PC-3 (cell line): ENCODE data around the gene HTRA2. TPM values are rescaled to one million over a fixed set of nuclear protein-coding genes. Genes with fewer than 3 reads are reported as not detected.

Source experiments
- ATAC-seq: fragments of 200-7000 bp; cut with Tn5 transposase; 2 replicates; pipeline ENCODE4 v1.9.1; 2020; ENCODE audit warnings: mild to moderate bottlenecking, moderate library complexity
- BruUV-seq: library from RNA; stranded (reverse); fragments of 400-500 nt; replicated peaks from 2 replicates; lab custom pipeline; 2021; lab: Mats Ljungman, UMichigan
- CTCF ChIA-PET: fragments of 300-600 bp; sonication (Branson Sonifier 250); formaldehyde crosslinking; loops from one replicate; lab custom pipeline; 2022; ENCODE audit warnings: antibody characterized with exemption; lab: Charles Lee
- POLR2A ChIA-PET: fragments of 300-600 bp; sonication (Branson Sonifier 250); formaldehyde crosslinking; loops from one replicate; lab custom pipeline; 2022; ENCODE audit warnings: antibody characterized with exemption; ENCODE audit not compliant: unreplicated experiment; lab: Charles Lee
- DNase-seq: peaks from one replicate; pipeline ENCODE4 v3.0.0-alpha.2; 2015
- H2AFZ ChIP-seq: fragments of 300-600 bp; sonication (generic); 2 replicates; pipeline ENCODE4 v1.6.0; 2016; ENCODE audit warnings: antibody characterized with exemption, low read length
- H3F3A ChIP-seq: fragments of 300-600 bp; sonication (generic); one replicate; pipeline ENCODE4 v1.6.0; 2017; ENCODE audit warnings: antibody characterized with exemption, low read length, control low read depth, mild to moderate bottlenecking; ENCODE audit not compliant: unreplicated experiment
- H3K27ac ChIP-seq: fragments of 300-600 bp; sonication (generic); 2 replicates; pipeline ENCODE4 v1.5.1; 2016; ENCODE audit warnings: mild to moderate bottlenecking, low read length
- H3K27me3 ChIP-seq: fragments of 300-600 bp; sonication (generic); 2 replicates; pipeline ENCODE4 v1.6.1; 2016; ENCODE audit warnings: low read length, mixed read lengths
- H3K36me3 ChIP-seq: fragments of 300-600 bp; sonication (generic); 2 replicates; pipeline ENCODE4 v1.6.1; 2016; ENCODE audit warnings: low read depth, mixed run types, low read length, mixed read lengths
- H3K4me1 ChIP-seq: fragments of 300-600 bp; sonication (generic); 2 replicates; pipeline ENCODE4 v1.5.1; 2016; ENCODE audit warnings: low read length; ENCODE audit not compliant: insufficient read depth
- H3K4me2 ChIP-seq: fragments of 300-600 bp; sonication (generic); 2 replicates; pipeline ENCODE4 v1.6.0; 2016; ENCODE audit warnings: low read length
- H3K4me3 ChIP-seq: fragments of 300-600 bp; sonication (generic); 2 replicates; pipeline ENCODE4 v1.5.1; 2016; ENCODE audit warnings: mild to moderate bottlenecking, low read length, mixed read lengths
- H3K79me2 ChIP-seq: fragments of 300-600 bp; sonication (generic); 2 replicates; pipeline ENCODE4 v1.6.1; 2017; ENCODE audit warnings: low read length, mixed read lengths
- H3K9ac ChIP-seq: fragments of 300-600 bp; sonication (generic); 2 replicates; pipeline ENCODE4 v1.6.0; 2016; ENCODE audit warnings: mild to moderate bottlenecking, low read length
- H3K9me2 ChIP-seq: fragments of 300-600 bp; sonication (generic); replicated peaks from 2 replicates; pipeline ENCODE4 v1.6.1; 2016; ENCODE audit warnings: mixed run types, low read length, mixed read lengths
- H3K9me3 ChIP-seq: fragments of 300-600 bp; sonication (generic); 2 replicates; pipeline ENCODE4 v1.6.1; 2016; ENCODE audit warnings: low read length, mixed read lengths
- H4K20me1 ChIP-seq: fragments of 300-600 bp; sonication (generic); 2 replicates; pipeline ENCODE4 v1.6.1; 2016; ENCODE audit warnings: low read length, mixed read lengths
- EZH2 ChIP-seq: fragments of 300-600 bp; sonication (generic); IDR thresholded peaks from one replicate; pipeline ENCODE4 v1.6.1; 2017; ENCODE audit warnings: antibody characterized with exemption, mild to moderate bottlenecking, low read length; ENCODE audit not compliant: unreplicated experiment
- EZH2phosphoT487 ChIP-seq: fragments of 300-600 bp; sonication (generic); IDR thresholded peaks from 2 replicates; pipeline ENCODE4 v1.6.1; 2018; ENCODE audit warnings: mild to moderate bottlenecking, antibody characterized with exemption, low read length, borderline replicate concordance
- intact Hi-C: fragments of 100-400 bp; cut with micrococcal nuclease; formaldehyde crosslinking; loops from 2 replicates; pipeline ENCODE4 v1.9.0; 2023
- total RNA-seq: library from RNA; depleted of rRNA; stranded (reverse); fragments of >200 nt; gene quantifications from 2 replicates; pipeline ENCODE4 v1.2.3, GENCODE V29; 2014
- TF ChIP-seq, protein P1 (sequence below): fragments of 300-600 bp; sonication (generic); conservative IDR thresholded peaks from 2 replicates; pipeline ENCODE4 v1.5.1; 2017; ENCODE audit warnings: antibody characterized with exemption, low read depth, mild to moderate bottlenecking, low read length

Gene HTRA2
- total RNA-seq, 1 experiment from 2014 or later: 71.8 TPM

- ChIA-PET POLR2A (no interaction called here), CTCF (no interaction called here)
- Histone ChIP-seq H3K36me3 (peaks cover 7% of the 10 kb centered on the region), H3K4me3 (no peak overlapping the region), H3F3A (no peaks in the 10 kb centered on the region), H3K9me2 (no peaks in the 10 kb centered on the region), H3K27ac (no peak overlapping the region), H4K20me1 (no peaks in the 10 kb centered on the region), H3K79me2 (peaks cover 22% of the 10 kb centered on the region), H3K4me1 (peaks cover 32% of the 10 kb centered on the region), H3K27me3 (no peaks in the 10 kb centered on the region), H3K9me3 (no peaks in the 10 kb centered on the region), H3K4me2 (no peak overlapping the region), H2AFZ (no peak overlapping the region), H3K9ac (no peak overlapping the region)
- no TSS peak for BruUV-seq
- ATAC-seq (no peak), DNase-seq (no peak)
- no peak for TF ChIP-seq EZH2
- TF ChIP-seq, protein P1, sequence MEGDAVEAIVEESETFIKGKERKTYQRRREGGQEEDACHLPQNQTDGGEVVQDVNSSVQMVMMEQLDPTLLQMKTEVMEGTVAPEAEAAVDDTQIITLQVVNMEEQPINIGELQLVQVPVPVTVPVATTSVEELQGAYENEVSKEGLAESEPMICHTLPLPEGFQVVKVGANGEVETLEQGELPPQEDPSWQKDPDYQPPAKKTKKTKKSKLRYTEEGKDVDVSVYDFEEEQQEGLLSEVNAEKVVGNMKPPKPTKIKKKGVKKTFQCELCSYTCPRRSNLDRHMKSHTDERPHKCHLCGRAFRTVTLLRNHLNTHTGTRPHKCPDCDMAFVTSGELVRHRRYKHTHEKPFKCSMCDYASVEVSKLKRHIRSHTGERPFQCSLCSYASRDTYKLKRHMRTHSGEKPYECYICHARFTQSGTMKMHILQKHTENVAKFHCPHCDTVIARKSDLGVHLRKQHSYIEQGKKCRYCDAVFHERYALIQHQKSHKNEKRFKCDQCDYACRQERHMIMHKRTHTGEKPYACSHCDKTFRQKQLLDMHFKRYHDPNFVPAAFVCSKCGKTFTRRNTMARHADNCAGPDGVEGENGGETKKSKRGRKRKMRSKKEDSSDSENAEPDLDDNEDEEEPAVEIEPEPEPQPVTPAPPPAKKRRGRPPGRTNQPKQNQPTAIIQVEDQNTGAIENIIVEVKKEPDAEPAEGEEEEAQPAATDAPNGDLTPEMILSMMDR: no peak
- TF ChIP-seq EZH2phosphoT487: no peak
- intact Hi-C loops: no loop called here
Observed at GRCh38 chr2:74502147-74502719, 27.5 kb upstream of the HTRA2 start.

GRCh38 chr2:74502720-74503505, 26.8 kb upstream of the HTRA2 start:
- ATAC-seq (no peak), DNase-seq (no peak)
- intact Hi-C loops: no loop called here
- Histone ChIP-seq H3K4me1 (peaks cover 28% of the 10 kb centered on the region), H3F3A (no peaks in the 10 kb centered on the region), H3K4me2 (no peak overlapping the region), H3K79me2 (peaks cover 22% of the 10 kb centered on the region), H3K4me3 (no peak overlapping the region), H3K9ac (no peak overlapping the region), H3K36me3 (peaks cover 7% of the 10 kb centered on the region), H3K9me3 (no peaks in the 10 kb centered on the region), H3K27me3 (no peaks in the 10 kb centered on the region), H4K20me1 (no peaks in the 10 kb centered on the region), H2AFZ (no peak overlapping the region), H3K27ac (no peak overlapping the region), H3K9me2 (no peaks in the 10 kb centered on the region)
- BruUV-seq: no TSS peak
- ChIA-PET POLR2A (no interaction called here), CTCF (no interaction called here)
- TF ChIP-seq EZH2phosphoT487 (no peak), EZH2 (no peak)
- TF ChIP-seq, protein P1: no peak
